ENCODE measurements around the gene CDC20. TPM values are rescaled to one million over a fixed set of nuclear protein-coding genes. Genes with fewer than 3 reads are reported as not detected.

The CDC20 gene
- total RNA-seq, 1 experiment from 2014 or later = 349 TPM

- ChIA-PET POLR2A (ENCODE audit: unreplicated experiment) (no interaction called here), CTCF (no interaction called here)
- TF ChIP-seq EZH2phosphoT487 (IDR thresholded peaks at IDR 0.05; ENCODE audit: borderline replicate concordance, low read length) (no peak), EZH2 (IDR thresholded peaks at IDR 0.05; ENCODE audit: low read length, unreplicated experiment) (no peak)
- TF ChIP-seq, protein P1, sequence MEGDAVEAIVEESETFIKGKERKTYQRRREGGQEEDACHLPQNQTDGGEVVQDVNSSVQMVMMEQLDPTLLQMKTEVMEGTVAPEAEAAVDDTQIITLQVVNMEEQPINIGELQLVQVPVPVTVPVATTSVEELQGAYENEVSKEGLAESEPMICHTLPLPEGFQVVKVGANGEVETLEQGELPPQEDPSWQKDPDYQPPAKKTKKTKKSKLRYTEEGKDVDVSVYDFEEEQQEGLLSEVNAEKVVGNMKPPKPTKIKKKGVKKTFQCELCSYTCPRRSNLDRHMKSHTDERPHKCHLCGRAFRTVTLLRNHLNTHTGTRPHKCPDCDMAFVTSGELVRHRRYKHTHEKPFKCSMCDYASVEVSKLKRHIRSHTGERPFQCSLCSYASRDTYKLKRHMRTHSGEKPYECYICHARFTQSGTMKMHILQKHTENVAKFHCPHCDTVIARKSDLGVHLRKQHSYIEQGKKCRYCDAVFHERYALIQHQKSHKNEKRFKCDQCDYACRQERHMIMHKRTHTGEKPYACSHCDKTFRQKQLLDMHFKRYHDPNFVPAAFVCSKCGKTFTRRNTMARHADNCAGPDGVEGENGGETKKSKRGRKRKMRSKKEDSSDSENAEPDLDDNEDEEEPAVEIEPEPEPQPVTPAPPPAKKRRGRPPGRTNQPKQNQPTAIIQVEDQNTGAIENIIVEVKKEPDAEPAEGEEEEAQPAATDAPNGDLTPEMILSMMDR (conservative IDR thresholded peaks at IDR 0.05; ENCODE audit: low read depth, low read length) = no peak
- no TSS peak for BruUV-seq (replicated peaks)
- no peaks in the 10 kb centered on the region for H3K9me2 ChIP-seq (replicated peaks; ENCODE audit: low read length)
- H3K36me3 ChIP-seq (ENCODE audit: low read depth, low read length) = no peaks in the 10 kb centered on the region
- H2AFZ ChIP-seq (ENCODE audit: low read length) = no peak within 1 kb of the TSS
- H3K27me3 ChIP-seq (ENCODE audit: low read length) = no peaks in the 10 kb centered on the region
- H3K4me2 ChIP-seq (ENCODE audit: low read length) = no peak within 1 kb of the TSS
- H3K9ac ChIP-seq (ENCODE audit: low read length) = no peak within 1 kb of the TSS
- H3K4me3 ChIP-seq (ENCODE audit: low read length) = no peak within 1 kb of the TSS
- no peaks in the 10 kb centered on the region for H4K20me1 ChIP-seq (ENCODE audit: low read length)
- DNase-seq = no peak
- ATAC-seq = no peak
- no peaks in the 10 kb centered on the region for H3K4me1 ChIP-seq (ENCODE audit: insufficient read depth, low read length)
- intact Hi-C loops (cut with micrococcal nuclease) = no loop called here
- H3F3A ChIP-seq (ENCODE audit: low read length, unreplicated experiment) = no peaks in the 10 kb centered on the region
- H3K79me2 ChIP-seq (ENCODE audit: low read length) = no peaks in the 10 kb centered on the region
- no peak within 1 kb of the TSS for H3K27ac ChIP-seq (ENCODE audit: low read length)
- no peaks in the 10 kb centered on the region for H3K9me3 ChIP-seq (ENCODE audit: low read length)
Measured at GRCh38 chr1:43337588-43337987, 21.2 kb upstream of the CDC20 start, which contains the start of gene MPL. Gene MPL, plus strand, starts transcription at chr1:43337818. Its CDS starts 31 bp downstream, at chr1:43337849.

GRCh38 chr1:43338001-43338400, 20.8 kb upstream of the CDC20 start:
- no TSS peak for BruUV-seq (replicated peaks)
- Histone ChIP-seq H3K4me2 (ENCODE audit: low read length) (no peak overlapping the region), H3K36me3 (ENCODE audit: low read depth, low read length) (no peaks in the 10 kb centered on the region), H3K4me1 (ENCODE audit: insufficient read depth, low read length) (no peaks in the 10 kb centered on the region), H3K9me2 (replicated peaks; ENCODE audit: low read length) (no peaks in the 10 kb centered on the region), H3F3A (ENCODE audit: low read length, unreplicated experiment) (no peaks in the 10 kb centered on the region), H3K79me2 (ENCODE audit: low read length) (no peaks in the 10 kb centered on the region), H4K20me1 (ENCODE audit: low read length) (no peaks in the 10 kb centered on the region), H3K9ac (ENCODE audit: low read length) (no peak overlapping the region), H3K27me3 (ENCODE audit: low read length) (no peaks in the 10 kb centered on the region), H3K27ac (ENCODE audit: low read length) (no peak overlapping the region), H3K9me3 (ENCODE audit: low read length) (no peaks in the 10 kb centered on the region), H3K4me3 (ENCODE audit: low read length) (no peak overlapping the region), H2AFZ (ENCODE audit: low read length) (no peak overlapping the region)
- CTCF ChIA-PET = no interaction called here
- intact Hi-C loops (cut with micrococcal nuclease) = no loop called here
- TF ChIP-seq, protein P1 (conservative IDR thresholded peaks at IDR 0.05; ENCODE audit: low read depth, low read length) = no peak
- no peak for TF ChIP-seq EZH2phosphoT487 (IDR thresholded peaks at IDR 0.05; ENCODE audit: borderline replicate concordance, low read length)
- TF ChIP-seq EZH2 (IDR thresholded peaks at IDR 0.05; ENCODE audit: low read length, unreplicated experiment) = no peak
- POLR2A ChIA-PET (ENCODE audit: unreplicated experiment) = no interaction called here
- ATAC-seq (no peak), DNase-seq (no peak)

GRCh38 chr1:43339584-43340232, 19.1 kb upstream of the CDC20 start:
- no peaks in the 10 kb centered on the region for H3K79me2 ChIP-seq (ENCODE audit: low read length)
- H3K4me2 ChIP-seq (ENCODE audit: low read length) = no peak overlapping the region
- H3K9ac ChIP-seq (ENCODE audit: low read length) = no peak overlapping the region
- no TSS peak for BruUV-seq (replicated peaks)
- no peak overlapping the region for H3K27ac ChIP-seq (ENCODE audit: low read length)
- H2AFZ ChIP-seq (ENCODE audit: low read length) = no peak overlapping the region
- DNase-seq (no peak), ATAC-seq (no peak)
- no peaks in the 10 kb centered on the region for H3K9me2 ChIP-seq (replicated peaks; ENCODE audit: low read length)
- TF ChIP-seq EZH2phosphoT487 (IDR thresholded peaks at IDR 0.05; ENCODE audit: borderline replicate concordance, low read length) (no peak), EZH2 (IDR thresholded peaks at IDR 0.05; ENCODE audit: low read length, unreplicated experiment) (no peak)
- TF ChIP-seq, protein P1 (conservative IDR thresholded peaks at IDR 0.05; ENCODE audit: low read depth, low read length) = no peak
- no peaks in the 10 kb centered on the region for H3K27me3 ChIP-seq (ENCODE audit: low read length)
- POLR2A ChIA-PET (ENCODE audit: unreplicated experiment) = no interaction called here
- H3K36me3 ChIP-seq (ENCODE audit: low read depth, low read length) = no peaks in the 10 kb centered on the region
- no peak overlapping the region for H3K4me3 ChIP-seq (ENCODE audit: low read length)
- H3F3A ChIP-seq (ENCODE audit: low read length, unreplicated experiment) = no peaks in the 10 kb centered on the region
- no peaks in the 10 kb centered on the region for H4K20me1 ChIP-seq (ENCODE audit: low read length)
- CTCF ChIA-PET = no interaction called here
- H3K4me1 ChIP-seq (ENCODE audit: insufficient read depth, low read length) = peaks cover 14% of the 10 kb centered on the region
- H3K9me3 ChIP-seq (ENCODE audit: low read length) = no peaks in the 10 kb centered on the region
- intact Hi-C loops (cut with micrococcal nuclease) = no loop called here
